Right ventricle myocardium inferior (tissue), 1 donor: Measurements from ENCODE around the gene MS4A3. TPM values are rescaled to one million over a fixed set of nuclear protein-coding genes. Genes with fewer than 3 reads are reported as not detected.
"Not testable (repeated sequence)": the region's sequence is repeated elsewhere in the genome, so short reads cannot be mapped to it uniquely, and the experiment has no call there.

Source experiments
- ATAC-seq: fragments of 200-7000 bp; cut with Tn5 transposase; one replicate; pipeline ENCODE4 v1.9.1; 2020; ENCODE audit warnings: mild to moderate bottlenecking, moderate library complexity
- DNase-seq: peaks from one replicate; pipeline ENCODE4 v3.0.0; 2021; ENCODE audit errors: missing footprints
- intact Hi-C: fragments of 100-400 bp; cut with DNase I; formaldehyde crosslinking; loops from one replicate; pipeline ENCODE4 v1.11.0; 2022
- long read RNA-seq: library from polyadenylated mRNA; unstranded; transcript quantifications from one replicate; pipeline ENCODE4 v2.0.0, GENCODE V29; 2021
- total RNA-seq: library from RNA; stranded (reverse); fragmentation: NEBNext Ultra II Directional; extraction: Animal tissue kit (Norgen Biotek cat#: 25700); gene quantifications from one replicate; pipeline ENCODE4 v1.2.1, GENCODE V29; 2021
- donor health status: DM: no; HTN: yes; CAD: no; lungs with severe emphysema.

The MS4A3 gene, protein sequence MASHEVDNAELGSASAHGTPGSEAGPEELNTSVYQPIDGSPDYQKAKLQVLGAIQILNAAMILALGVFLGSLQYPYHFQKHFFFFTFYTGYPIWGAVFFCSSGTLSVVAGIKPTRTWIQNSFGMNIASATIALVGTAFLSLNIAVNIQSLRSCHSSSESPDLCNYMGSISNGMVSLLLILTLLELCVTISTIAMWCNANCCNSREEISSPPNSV
- total RNA-seq: not detected
- long read RNA-seq: 0 reads

DNA sequence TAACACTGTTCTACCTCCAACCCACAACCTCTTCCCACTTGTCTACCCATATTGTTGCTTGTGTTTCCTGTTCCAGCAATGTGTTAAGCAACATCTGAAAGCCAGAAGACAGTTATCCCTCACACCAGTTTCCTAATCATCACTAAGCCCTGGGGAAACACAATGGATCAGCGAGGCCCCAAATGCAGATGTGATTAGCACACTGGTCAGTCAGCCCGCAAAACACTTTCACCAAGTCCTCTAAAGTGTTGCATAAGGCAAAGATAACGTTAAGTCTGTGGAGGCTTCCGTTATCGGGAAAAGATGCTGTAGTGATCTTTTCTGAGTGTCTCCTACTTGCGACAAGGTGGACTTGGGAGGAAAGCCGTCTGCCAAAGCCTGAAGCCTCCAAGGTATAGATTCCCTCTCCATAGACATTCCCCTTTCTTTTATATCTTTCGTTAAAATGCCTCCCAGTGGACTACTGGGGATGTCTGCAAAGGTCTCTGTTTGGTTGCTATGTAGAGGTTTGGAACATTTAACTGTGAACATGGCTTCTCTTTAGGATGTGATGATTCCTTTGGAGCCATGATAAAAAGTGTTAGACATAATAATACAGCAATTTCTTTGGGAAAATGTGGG is at the start of gene MS4A3:
Gene MS4A3 (plus strand): TSS at position 317 of the 621 bp plus-strand sequence. CDS start 4,496 bp downstream, outside the sequence.
- ATAC-seq: no peak
- no peak for DNase-seq
- intact Hi-C loops: no loop called here

DNA sequence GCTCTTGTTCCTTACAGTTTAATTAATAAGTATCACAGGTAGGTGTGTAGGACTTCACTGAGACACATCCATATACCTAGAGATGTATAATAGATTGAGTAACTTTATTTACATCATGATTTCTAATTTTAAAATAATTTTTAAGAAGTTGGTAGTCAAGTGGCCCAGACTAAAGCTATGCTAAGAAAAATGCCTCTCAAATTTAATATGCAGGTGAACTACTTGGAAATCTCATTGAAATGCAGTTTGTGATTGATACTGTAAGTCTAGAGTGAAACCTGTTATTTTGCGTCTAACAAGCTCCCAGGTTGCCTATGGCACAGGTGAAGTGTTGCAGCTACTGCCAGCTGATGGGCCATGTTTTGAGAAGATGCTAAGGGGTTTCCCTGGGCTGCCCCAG is 39.6 kb upstream of the MS4A3 start, which contains the start of gene OOSP4B:
Gene OOSP4B (plus strand): TSS at position 301 of the 400 bp plus-strand sequence.
- DNase-seq: no peak
- intact Hi-C loops: no loop called here
- ATAC-seq: no peak

DNA sequence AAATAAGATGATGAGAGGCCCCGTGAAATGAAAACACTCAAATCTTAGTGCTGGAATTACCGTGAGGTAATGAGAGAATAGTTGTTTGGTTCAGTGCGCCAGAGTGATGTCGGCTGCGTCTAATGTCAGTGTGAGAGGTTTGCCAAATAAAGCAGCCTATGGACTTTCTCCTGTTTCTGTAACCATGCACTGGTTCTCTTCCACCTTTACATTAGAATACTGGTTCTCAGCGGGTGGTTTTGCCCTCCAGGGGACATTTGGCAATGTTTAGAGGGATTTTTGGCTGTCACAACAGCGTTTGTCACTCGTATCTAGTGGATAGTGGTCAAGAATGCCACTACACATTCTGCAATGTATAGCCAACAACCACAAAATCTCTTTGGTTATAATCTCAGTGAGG is 38.4 kb upstream of the MS4A3 start:
- intact Hi-C loops: no loop called here

DNA sequence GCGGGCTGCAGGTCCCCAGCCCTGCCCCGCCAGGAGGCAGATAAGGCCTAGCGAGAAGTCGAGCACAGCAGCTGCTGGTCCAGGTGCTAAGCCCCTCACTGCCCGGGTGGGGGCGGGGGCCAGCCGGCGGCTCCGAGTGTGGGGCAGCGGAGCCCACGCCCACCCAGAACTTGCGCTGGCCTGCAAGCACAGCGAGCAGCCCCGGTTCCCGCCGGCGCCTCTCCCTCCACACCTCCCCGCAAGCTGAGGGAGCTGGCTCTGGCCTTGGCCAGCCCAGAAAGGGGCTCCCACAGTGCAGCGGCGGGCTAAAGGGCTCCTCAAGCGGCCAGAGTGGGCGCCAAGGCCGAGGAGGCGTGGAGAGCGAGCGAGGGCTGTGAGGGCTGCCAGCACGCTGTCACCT is 36.1 kb upstream of the MS4A3 start:
- DNase-seq, ATAC-seq: not testable (repeated sequence)

More for the DNA sequence above, 38.4 kb upstream of the MS4A3 start:
- ATAC-seq: no peak
- DNase-seq: no peak

DNA sequence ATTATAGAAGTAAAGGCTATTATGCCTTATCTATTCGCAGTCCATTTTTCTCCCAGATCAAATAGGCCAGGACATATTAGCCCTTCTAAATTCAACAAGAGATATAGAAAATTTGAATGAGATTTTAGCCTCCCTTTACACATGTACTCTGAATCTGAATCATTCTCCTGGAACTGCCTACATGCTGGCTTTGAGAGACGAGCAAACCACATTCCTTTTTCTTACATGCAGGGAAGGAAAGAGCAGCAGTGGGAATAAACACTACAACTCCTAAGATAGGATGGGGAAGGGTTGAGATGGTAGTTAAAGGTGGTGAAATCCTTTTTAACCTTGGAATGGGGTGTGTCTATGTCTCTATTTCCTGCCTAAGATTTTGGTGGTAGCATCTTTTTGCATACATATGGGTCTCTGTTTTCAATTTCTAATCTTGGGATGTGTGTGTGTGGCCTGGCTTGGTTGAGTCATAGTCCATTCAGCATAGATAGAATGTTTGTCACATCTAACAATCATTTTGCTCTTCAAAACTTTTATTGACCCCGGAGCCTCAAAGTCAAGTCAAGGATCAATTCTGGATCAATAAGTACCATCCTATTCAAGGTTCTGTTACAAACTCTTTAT is 27.3 kb upstream of the MS4A3 start:
- intact Hi-C loops: no loop called here
- no peak for DNase-seq

More for the DNA sequence above, 36.1 kb upstream of the MS4A3 start:
- intact Hi-C loops: not testable (repeated sequence)

DNA sequence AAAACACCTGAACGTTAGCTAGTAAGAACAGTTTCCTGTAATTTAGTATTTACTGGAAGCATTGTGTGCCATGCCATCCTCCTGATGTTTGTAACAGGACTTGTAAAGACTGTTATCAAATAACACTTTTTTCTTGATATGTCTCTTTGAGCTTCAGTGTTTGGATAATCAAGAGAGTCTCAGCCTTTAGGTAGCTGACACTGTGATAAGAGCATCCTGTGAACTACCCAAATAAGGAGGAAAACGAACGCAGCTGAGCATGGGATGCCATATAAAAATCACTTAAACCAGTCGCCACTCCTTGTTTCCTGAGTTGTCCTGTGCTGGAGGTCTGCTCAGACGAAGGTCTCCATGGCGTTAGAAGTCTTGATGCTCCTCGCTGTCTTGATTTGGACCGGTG is 16.4 kb upstream of the MS4A3 start, which contains the start of gene OOSP2:
Gene OOSP2 (plus strand): TSS at position 301 of the 400 bp plus-strand sequence. CDS start 51 bp downstream, at position 352.
- DNase-seq: no peak
- intact Hi-C loops: no loop called here
- ATAC-seq: no peak

More for the DNA sequence above, 27.3 kb upstream of the MS4A3 start:
- no peak for ATAC-seq

DNA sequence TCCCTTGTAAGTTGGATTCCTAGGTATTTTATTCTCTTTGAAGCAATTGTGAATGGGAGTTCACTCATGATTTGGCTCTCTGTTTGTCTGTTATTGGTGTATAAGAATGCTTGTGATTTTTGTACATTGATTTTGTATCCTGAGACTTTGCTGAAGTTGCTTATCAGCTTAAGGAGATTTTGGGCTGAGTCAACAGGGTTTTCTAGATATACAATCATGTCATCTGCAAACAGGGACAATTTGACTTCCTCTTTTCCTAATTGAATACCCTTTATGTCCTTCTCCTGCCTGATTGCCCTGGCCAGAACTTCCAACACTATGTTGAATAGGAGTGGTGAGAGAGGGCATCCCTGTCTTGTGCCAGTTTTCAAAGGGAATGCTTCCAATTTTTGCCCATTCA is 6.0 kb upstream of the MS4A3 start:
- intact Hi-C loops, ATAC-seq, DNase-seq: not testable (repeated sequence)

DNA sequence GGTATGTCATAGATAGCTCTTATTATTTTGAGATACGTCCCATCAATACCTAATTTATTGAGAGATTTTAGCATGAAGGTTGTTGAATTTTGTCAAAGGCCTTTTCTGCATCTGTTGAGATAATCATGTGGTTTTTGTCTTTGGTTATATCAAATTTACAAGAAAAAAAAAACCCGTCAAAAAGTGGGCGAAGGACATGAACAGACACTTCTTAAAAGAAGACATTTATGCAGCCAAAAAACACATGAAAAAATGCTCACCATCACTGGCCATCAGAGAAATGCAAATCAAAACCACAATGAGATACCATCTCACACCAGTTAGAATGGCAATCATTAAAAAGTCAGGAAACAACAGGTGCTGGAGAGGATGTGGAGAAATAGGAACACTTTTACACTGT is 5.6 kb upstream of the MS4A3 start:
- ATAC-seq, DNase-seq, intact Hi-C loops: not testable (repeated sequence)

DNA sequence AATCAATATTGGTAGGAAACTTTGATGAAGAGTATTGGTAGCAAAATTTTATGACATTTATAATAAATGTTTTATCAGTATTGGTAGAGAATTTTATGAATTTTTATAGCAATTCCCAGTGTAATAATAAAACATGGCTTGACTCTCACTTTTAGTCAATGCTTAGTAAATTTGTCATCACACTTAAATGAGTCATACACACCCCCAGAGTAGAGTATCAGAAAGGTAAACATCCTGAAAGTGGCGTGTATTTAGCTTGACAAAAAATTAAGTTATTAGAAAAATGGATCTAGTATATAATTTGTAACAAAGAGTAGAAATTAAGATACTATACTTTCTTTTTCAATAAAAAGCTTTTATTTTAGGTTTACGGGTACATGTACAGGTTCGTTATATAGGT is 2.6 kb downstream of the MS4A3 start:
- no peak for ATAC-seq
- intact Hi-C loops: no loop called here
- no peak for DNase-seq

DNA sequence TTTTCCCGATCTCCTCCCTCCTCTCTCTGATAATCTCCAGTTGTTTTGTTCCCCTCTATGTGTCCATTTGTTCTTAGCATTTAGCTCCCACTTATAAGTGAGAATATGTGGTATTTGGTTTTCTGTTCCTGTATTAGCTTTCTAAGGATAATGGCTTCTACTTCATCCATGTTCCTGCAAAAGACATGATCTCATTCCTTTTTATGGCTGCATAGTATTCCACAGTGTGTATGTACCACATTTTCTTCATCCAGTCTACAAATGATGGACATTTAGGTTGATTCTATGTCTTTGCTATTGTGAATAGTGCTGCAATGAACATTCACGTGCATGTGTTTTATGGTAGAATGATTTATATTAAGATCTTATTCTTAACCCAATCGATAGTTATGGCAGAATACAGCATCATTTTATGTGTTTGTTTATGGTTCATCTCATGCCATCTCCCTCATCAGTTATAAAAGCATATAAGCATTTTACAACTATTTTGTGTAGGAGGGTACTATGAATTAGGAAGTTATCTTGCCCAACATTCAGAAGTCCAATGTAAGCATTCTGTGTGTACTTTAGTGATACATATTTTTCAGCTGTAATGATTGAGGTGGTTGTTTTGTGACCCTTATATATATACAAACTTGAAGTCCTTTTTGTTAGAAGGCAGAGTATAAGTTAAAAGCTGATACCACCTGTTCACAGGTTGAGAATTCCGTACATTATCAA is 3.2 kb downstream of the MS4A3 start:
- intact Hi-C loops: no loop called here
- no peak for ATAC-seq
- no peak for DNase-seq

DNA sequence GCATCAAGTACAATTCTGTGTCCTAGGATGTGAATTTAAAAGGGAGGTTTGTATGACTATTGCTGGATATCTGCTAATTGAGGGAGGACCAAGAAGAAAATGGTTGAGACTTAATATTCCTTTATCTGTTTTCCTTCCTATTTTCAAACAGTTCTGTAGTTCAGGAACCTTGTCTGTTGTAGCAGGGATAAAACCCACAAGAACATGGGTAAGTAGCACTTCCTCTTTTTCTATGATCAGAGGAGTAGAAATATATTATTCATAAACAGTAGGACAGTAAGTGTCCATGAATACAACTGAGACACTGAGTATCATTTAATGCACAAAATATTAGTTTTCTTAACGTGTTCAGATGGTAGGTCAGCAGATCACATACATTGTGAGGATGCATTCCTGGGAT is 7.6 kb downstream of the MS4A3 start:
- intact Hi-C loops: no loop called here
- no peak for DNase-seq
- ATAC-seq: no peak

DNA sequence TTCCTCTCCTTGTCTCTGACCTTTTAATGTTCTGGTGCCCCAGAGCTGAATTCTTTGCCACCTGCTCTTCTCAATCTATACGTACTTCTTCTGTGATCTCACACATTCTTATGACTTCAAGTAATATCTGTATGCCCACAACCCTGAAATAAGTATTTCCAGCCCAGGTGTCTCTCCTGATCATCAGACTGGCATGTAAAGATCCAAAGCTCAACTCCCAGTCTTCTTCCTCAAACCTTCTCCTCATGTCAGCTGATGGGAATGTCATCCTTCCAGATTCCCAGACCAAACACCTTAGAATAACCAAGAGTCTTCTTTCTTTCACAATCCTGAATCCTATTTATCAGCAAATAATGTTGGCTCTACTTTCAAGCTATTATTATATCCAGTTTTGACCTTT is 9.3 kb downstream of the MS4A3 start:
- intact Hi-C loops: no loop called here
- DNase-seq (no peak), ATAC-seq (no peak)

DNA sequence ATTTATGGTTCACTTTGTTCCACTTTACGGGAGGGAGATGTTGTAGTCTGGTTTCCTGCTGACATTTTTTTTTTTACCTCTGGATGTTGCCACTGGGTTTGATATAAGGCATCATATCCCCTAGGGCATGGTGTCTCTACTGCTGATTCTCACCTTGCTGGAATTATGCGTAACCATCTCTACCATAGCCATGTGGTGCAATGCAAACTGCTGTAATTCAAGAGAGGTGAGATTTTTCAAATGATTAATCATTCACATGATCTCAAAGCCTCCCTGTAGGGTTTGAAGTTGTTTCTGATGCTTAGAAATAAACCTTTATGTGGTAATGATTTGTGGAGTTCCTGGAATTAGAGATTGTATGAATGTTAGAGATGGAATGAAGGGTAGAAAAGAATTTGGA is 13.0 kb downstream of the MS4A3 start:
- no peak for ATAC-seq
- intact Hi-C loops: no loop called here
- no peak for DNase-seq

DNA sequence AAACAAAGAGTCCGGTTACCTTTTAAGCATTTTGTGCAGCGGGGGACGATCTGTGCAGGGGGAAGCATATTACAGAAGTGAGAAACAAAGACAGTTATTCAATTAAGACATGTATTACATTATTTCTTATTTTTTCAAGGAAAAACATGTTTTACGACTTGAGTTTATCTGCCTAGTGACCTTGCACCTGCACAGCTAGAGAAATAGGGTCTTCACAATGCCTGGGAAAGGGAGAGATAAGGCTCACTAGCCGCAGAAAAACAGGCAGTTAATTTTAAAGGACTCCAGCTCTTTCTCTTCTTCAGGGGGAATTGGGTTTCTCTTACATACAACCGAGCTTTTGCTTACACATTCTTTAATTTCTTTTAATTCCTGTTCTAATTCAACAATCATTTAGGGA is 15.2 kb downstream of the MS4A3 start:
- DNase-seq, intact Hi-C loops, ATAC-seq: not testable (repeated sequence)

DNA sequence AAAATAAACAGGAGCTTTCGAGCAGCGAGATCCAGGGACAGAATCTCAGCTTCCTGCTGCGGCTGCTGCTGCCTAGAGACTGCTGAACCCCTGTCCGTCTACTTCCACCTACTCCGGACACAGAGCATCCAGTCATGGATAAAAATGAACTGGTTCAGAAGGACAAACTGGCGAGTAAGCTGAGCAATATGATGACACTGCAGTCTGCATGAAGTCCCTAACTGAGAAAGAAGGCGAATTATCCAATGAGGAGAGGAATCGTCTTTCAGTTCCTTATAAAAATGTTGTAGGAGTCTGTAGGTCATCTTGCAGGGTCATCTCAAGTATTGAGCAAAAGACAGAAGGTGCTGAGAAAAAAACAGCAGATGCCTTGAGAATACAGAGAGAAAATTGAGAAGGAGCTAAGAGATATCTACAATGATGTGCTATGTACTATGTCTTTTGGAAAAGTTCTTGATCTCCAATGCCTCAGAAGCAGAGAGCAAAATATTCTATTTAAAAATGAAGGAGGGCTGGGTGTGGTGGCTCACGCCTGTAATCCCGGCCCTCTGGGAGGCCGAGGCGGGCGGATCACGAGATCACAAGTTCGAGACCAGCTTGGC is 20.9 kb downstream of the MS4A3 start:
- ATAC-seq: no peak
- intact Hi-C loops: no loop called here
- no peak for DNase-seq

DNA sequence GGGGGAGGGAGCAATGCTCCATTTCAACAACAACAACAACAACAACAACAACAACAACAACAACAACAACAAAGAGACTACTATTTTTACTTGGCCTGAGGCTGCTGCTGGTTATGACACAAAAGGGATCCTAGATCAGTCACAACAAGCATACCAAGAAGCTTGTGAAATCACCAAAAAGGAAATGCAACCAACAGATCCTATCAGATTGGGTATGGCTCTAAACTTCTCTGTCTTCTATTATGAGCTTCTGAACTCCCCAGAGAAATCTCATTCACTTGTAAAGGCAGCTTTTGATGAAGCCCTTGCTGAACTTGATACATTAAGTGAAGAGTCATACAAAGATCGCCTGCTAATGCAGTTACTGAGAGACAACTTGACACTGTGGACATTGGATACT is 21.5 kb downstream of the MS4A3 start:
- intact Hi-C loops: no loop called here
- ATAC-seq: no peak
- no peak for DNase-seq

DNA sequence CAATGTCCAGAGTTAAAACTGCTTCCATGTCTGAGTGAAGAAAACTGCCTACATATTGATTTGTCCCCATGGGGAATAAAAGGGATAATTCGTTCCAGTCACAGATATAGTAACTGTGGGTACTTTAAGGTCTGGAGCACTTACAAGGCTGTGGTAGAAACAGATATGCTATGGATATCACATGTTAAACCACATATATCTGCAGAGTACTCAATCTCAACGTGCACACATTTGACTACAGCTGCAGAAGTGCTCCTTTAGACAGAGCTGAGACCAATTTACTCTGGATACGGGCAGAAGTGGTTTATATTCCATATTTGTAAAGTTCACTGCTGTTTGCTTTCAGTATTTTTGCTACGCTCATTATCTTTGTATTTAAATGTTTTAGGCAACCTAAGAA is 22.3 kb downstream of the MS4A3 start:
- no peak for DNase-seq
- ATAC-seq: no peak
- intact Hi-C loops: no loop called here

DNA sequence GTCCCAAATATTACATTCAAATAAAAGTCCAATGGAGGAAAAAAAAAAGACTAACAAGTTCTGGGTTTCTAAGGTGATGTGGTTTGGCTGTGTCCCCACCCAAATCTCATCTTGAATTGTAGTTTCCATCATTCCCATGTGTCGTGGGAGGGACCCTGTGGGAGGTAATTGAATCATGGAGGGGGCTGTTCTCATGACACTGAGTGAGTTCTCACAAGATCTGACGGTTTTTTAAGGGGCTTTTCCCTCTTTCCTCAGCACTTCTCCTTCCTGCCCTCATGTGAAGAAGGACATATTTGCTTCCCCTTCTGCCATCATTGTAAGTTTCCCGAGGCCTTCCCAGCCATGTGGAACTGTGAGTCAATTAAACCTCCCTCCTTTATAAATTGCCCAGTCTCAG is 24.1 kb downstream of the MS4A3 start:
- no peak for ATAC-seq
- intact Hi-C loops: no loop called here
- no peak for DNase-seq
